Naive thymus-derived CD4-positive, alpha-beta T cell (primary cell): ENCODE results near the gene FER. TPM values are rescaled to one million over a fixed set of nuclear protein-coding genes. Genes with fewer than 3 reads are reported as not detected.

Experiments
- ATAC-seq: fragments of 150-1000 bp; cut with Tn5 transposase; 2 replicates; pipeline ENCODE4 v1.10.0; 2021; ENCODE audit warnings: mild to moderate bottlenecking, moderate library complexity
- CTCF ChIA-PET: fragments of 350-600 bp; sonication (Branson Sonifier 250); formaldehyde crosslinking; loops from one replicate; lab custom pipeline; 2021; ENCODE audit warnings: antibody characterized with exemption; lab: Charles Lee
- POLR2A ChIA-PET: fragments of 350-600 bp; sonication (Branson Sonifier 250); formaldehyde crosslinking; loops from one replicate; lab custom pipeline; 2021; ENCODE audit warnings: antibody characterized with exemption, inconsistent platforms; lab: Charles Lee
- DNase-seq, 9 donors: peaks; one replicate each; pipeline versions ENCODE4 v3.0.0 to v3.0.0-alpha.2; 2020 to 2022; ENCODE audit warnings: mixed read lengths in 1 of 9
- H3K27ac ChIP-seq: one replicate; pipeline ENCODE4 v1.7.0; 2013; ENCODE audit warnings: mild to moderate bottlenecking, low read depth, low read length, moderate library complexity
- H3K27me3 ChIP-seq, 2 donors: one replicate each; pipeline ENCODE4 v1.7.0; 2013; ENCODE audit warnings: low read length in 2 of 2, mild to moderate bottlenecking in 2 of 2, moderate library complexity in 2 of 2; ENCODE audit not compliant: control insufficient read depth in 2 of 2, insufficient read depth in 2 of 2
- H3K36me3 ChIP-seq, 3 experiments: 1 replicate in 2 of 3; 2 replicates in 1 of 3; pipeline ENCODE4 v1.7.0; 2013; ENCODE audit warnings: low read length in 3 of 3, mild to moderate bottlenecking in 3 of 3, moderate library complexity in 1 of 3; ENCODE audit not compliant: insufficient read depth in 3 of 3, control insufficient read depth in 2 of 3
- H3K4me1 ChIP-seq, 2 donors: one replicate each; pipeline ENCODE4 v1.7.0; 2013; ENCODE audit warnings: low read length in 2 of 2, mild to moderate bottlenecking in 2 of 2, moderate library complexity in 1 of 2; ENCODE audit not compliant: control insufficient read depth in 2 of 2, insufficient read depth in 2 of 2
- H3K4me3 ChIP-seq: 2 replicates; pipeline ENCODE4 v1.7.0; 2013; ENCODE audit warnings: mild to moderate bottlenecking, low read length
- H3K9me3 ChIP-seq, 3 experiments: 1 replicate in 2 of 3; 2 replicates in 1 of 3; pipeline ENCODE4 v1.7.0; 2013; ENCODE audit warnings: low read length in 3 of 3; ENCODE audit not compliant: control insufficient read depth in 2 of 3
- H3K27ac Mint-ChIP-seq, 9 donors: one replicate each; pipeline ENCODE4 v1.8.0; 2020 to 2022; ENCODE audit warnings: mixed read lengths in 9 of 9, mild to moderate bottlenecking in 8 of 9, moderate library complexity in 5 of 9, inconsistent platforms in 2 of 9
- H3K27me3 Mint-ChIP-seq, 5 donors: one replicate each; pipeline ENCODE4 v1.8.0; 2021 to 2022; ENCODE audit warnings: mixed read lengths in 5 of 5, mild to moderate bottlenecking in 1 of 5
- H3K36me3 Mint-ChIP-seq, 5 donors: one replicate each; pipeline ENCODE4 v1.8.0; 2020 to 2022; ENCODE audit warnings: mixed read lengths in 5 of 5, mild to moderate bottlenecking in 3 of 5, inconsistent platforms in 1 of 5
- H3K4me1 Mint-ChIP-seq, 7 donors: one replicate each; pipeline ENCODE4 v1.8.0; 2020 to 2022; ENCODE audit warnings: mixed read lengths in 7 of 7, mild to moderate bottlenecking in 3 of 7, inconsistent platforms in 1 of 7
- H3K4me3 Mint-ChIP-seq, 10 donors: one replicate each; pipeline ENCODE4 v1.8.0; 2020 to 2022; ENCODE audit warnings: mild to moderate bottlenecking in 10 of 10, mixed read lengths in 10 of 10, moderate library complexity in 6 of 10, inconsistent platforms in 2 of 10
- H3K9me3 Mint-ChIP-seq, 11 donors: one replicate each; pipeline ENCODE4 v1.8.0; 2020 to 2022; ENCODE audit warnings: mixed read lengths in 11 of 11, mild to moderate bottlenecking in 4 of 11, inconsistent platforms in 1 of 11, moderate library complexity in 1 of 11
- intact Hi-C, 2 donors: fragments of 100-400 bp; cut with micrococcal nuclease; formaldehyde crosslinking; loops; one replicate each; pipeline ENCODE4 v1.15.1; 2023
- polyA plus RNA-seq, 2 donors: library from polyadenylated mRNA; unstranded; fragments of 300-500 nt; fragmentation: Illumina TruSeq; gene quantifications; one replicate each; pipeline ENCODE4 v1.2.3, GENCODE V29; 2021
- total RNA-seq, 6 experiments: library from RNA in 5 of 6; stranded (reverse) in 5 of 6; gene quantifications; 1 replicate in 5 of 6; 2 replicates in 1 of 6; pipeline ENCODE4 v1.2.3 and lab custom pipeline; 2021 to 2026

Gene FER
- total and polyA plus RNA-seq, 7 experiments from 2014 or later: 2.7 to 17.6 (median 13.8) TPM

DNA sequence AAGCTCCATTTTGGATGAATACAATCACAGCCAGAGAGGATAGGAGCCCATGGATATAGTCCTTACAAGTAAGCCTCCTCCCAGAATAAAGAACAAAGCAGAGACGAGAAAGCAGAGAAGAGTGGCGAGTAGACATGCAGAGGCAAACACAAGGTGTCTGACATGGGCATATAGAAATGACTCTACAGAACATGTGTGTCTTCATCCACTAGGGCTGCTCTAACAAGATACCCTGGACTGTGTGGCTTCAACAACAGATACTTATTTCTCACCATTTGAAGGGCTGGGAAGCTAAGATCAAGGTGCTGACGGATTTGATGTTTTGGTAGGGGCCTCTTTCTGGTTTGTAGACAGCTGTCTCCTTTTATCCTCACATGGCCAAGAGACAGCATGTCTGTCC is 32.3 kb upstream of the FER start:
- no peak overlapping the region for H3K27ac Mint-ChIP-seq
- ATAC-seq (no peak), DNase-seq (no peak)
- ChIA-PET POLR2A (no interaction called here), CTCF (no interaction called here)
- H3K36me3 ChIP-seq: no peaks in the 10 kb centered on the region
- H3K36me3 Mint-ChIP-seq: no peaks in the 10 kb centered on the region
- H3K4me1 Mint-ChIP-seq: no peaks in the 10 kb centered on the region
- no peaks in the 10 kb centered on the region for H3K4me1 ChIP-seq
- H3K9me3 Mint-ChIP-seq: no peaks in the 10 kb centered on the region
- H3K27me3 Mint-ChIP-seq: peaks cover 12 to 35% (median 15%) of the 10 kb centered on the region in 5 donors
- H3K4me3 ChIP-seq: no peak overlapping the region
- H3K27me3 ChIP-seq: no peaks in the 10 kb centered on the region
- no peak overlapping the region for H3K4me3 Mint-ChIP-seq
- no peaks in the 10 kb centered on the region for H3K9me3 ChIP-seq
- no peak overlapping the region for H3K27ac ChIP-seq
- intact Hi-C loops: no loop called here

DNA sequence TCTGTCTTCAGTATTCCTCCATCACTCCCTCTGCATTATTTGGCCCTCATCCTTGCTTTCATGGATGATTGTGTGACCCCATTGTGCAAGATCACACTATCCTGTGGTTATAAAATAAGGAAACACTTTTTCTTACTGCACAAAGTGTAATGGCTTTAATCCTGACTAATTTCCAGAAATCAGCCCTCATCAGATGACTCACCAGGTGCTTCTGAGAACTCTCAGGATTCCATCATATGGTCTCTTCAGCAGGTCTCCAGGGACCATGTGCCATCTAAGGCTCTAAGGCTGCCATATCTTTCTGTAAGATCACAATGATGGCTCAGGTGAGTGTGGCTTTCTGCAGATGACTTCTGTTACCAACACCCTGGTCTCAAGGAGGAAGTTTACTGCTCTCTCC is 27.3 kb upstream of the FER start:
- no peak overlapping the region for H3K27ac Mint-ChIP-seq
- H3K4me3 ChIP-seq: no peak overlapping the region
- H3K9me3 Mint-ChIP-seq: no peaks in the 10 kb centered on the region
- POLR2A ChIA-PET: no interaction called here
- no peaks in the 10 kb centered on the region for H3K4me1 Mint-ChIP-seq
- no peaks in the 10 kb centered on the region for H3K36me3 Mint-ChIP-seq
- H3K27ac ChIP-seq: no peak overlapping the region
- intact Hi-C loops: no loop called here
- ATAC-seq (no peak), DNase-seq (no peak)
- CTCF ChIA-PET: no interaction called here
- H3K4me3 Mint-ChIP-seq: no peak overlapping the region
- H3K4me1 ChIP-seq: no peaks in the 10 kb centered on the region
- H3K9me3 ChIP-seq: no peaks in the 10 kb centered on the region
- H3K27me3 Mint-ChIP-seq: peaks cover 0 to 53% (median 6%) of the 10 kb centered on the region in 5 donors
- H3K27me3 ChIP-seq: peaks cover 0 to 2% of the 10 kb centered on the region in 2 donors
- H3K36me3 ChIP-seq: no peaks in the 10 kb centered on the region

DNA sequence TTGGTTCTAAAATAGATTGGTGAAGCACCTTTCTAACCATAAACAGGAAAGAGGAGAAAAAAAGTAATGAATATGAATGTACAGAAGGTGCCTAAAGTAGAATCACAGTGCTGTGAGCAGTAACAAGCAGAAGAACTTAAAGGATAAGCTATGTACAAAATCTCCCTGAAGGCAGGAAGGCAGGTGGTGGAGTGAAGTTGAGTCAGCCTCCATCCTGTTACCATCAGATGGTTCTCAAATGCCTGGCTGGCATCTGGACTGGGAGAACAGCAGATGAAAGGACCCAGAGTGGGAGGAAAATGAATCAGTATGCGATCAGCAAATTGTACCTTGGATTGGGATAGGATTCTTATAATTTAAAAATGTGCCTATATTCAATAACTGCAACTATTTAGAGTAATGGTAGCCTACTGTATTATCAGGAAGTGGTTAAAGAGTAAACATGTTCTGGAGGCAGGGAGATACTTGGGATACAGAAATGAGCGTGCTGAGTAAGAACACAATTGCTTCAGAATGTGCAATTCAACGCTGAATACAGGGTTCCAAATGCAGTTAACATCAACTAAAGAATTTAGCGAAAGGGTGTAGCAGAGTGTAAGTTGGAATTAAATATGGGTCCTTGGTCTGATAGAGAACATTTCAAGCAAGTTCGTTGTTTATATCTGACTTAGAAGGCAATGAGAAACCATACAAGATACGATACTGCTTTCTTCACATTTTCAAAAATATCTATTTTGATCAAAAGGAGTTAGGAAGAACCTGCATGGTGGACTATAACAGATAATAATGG is 21.1 kb upstream of the FER start:
- Mint-ChIP-seq H3K9me3 (peaks cover 0 to 4% (median 0%) of the 10 kb centered on the region in 11 donors), H3K27ac (peak overlapping the region in 3 of 9 donors; percentile 62 to 90 (median 81)), H3K36me3 (no peaks in the 10 kb centered on the region), H3K27me3 (peaks cover 11 to 73% (median 19%) of the 10 kb centered on the region in 5 donors), H3K4me1 (peaks cover 11 to 26% (median 20%) of the 10 kb centered on the region in 7 donors), H3K4me3 (peak overlapping the region; percentile 3 to 94 (median 87))
- ChIA-PET POLR2A (interaction anchor here (1.1 kb wide), 1 partner anchor 21 kb away, joined by 6 read pairs; the partner anchor contains the start of gene FER), CTCF (no interaction called here)
- Histone ChIP-seq H3K9me3 (no peaks in the 10 kb centered on the region), H3K27me3 (peaks cover 0 to 2% of the 10 kb centered on the region in 2 donors), H3K4me1 (peaks cover 6 to 8% of the 10 kb centered on the region in 2 donors), H3K27ac (no peak overlapping the region), H3K36me3 (no peaks in the 10 kb centered on the region), H3K4me3 (no peak overlapping the region)
- ATAC-seq (no peak), DNase-seq (no peak)
- intact Hi-C loops: loop anchor here in 1 of 2 donors (5.0 kb wide), 1 partner anchor 681 kb away; the partner anchor contains the start of gene PJA2

DNA sequence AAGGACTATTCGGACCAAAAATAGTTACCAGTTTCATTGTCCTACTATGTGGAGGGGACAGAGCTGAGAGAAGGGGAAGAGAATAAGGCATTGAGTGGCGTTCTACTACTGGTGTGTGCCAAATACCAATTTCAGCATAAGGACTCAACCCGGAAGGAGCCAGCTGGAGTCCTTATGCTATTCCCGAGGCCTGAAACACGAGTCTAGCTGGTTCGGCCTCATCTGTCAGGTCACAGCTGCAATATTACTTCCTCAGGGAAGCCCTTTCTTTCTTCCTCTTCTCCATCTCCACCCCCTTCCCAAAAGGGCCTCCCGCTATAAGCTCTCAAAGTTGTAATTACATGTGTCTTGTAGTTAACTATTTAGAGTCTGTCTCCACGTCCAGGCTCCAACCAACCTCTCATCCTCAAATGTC is 20.5 kb upstream of the FER start:
- Histone ChIP-seq H3K4me1 (peaks cover 6 to 8% of the 10 kb centered on the region in 2 donors), H3K27ac (no peak overlapping the region), H3K36me3 (no peaks in the 10 kb centered on the region), H3K4me3 (peak overlapping the region; percentile 79), H3K9me3 (no peaks in the 10 kb centered on the region), H3K27me3 (peaks cover 0 to 2% of the 10 kb centered on the region in 2 donors)
- Mint-ChIP-seq H3K27ac (peak overlapping the region in 8 of 9 donors; percentile 29 to 90 (median 66)), H3K4me1 (peaks cover 11 to 26% (median 20%) of the 10 kb centered on the region in 7 donors), H3K4me3 (peak overlapping the region; percentile 62 to 94 (median 87)), H3K27me3 (peaks cover 10 to 68% (median 19%) of the 10 kb centered on the region in 5 donors), H3K36me3 (no peaks in the 10 kb centered on the region), H3K9me3 (peaks cover 0 to 4% (median 0%) of the 10 kb centered on the region in 11 donors)
- DNase-seq: no peak
- intact Hi-C loops: loop anchor here in 1 of 2 donors (5.0 kb wide), 1 partner anchor 680 kb away; the partner anchor contains the start of gene PJA2
- POLR2A ChIA-PET: interaction anchor here (1.1 kb wide), 2 partner anchors 10 to 21 kb away, joined by 4 to 6 read pairs; partner anchors contain the start of gene FER
- no peak for ATAC-seq
- CTCF ChIA-PET: no interaction called here

DNA sequence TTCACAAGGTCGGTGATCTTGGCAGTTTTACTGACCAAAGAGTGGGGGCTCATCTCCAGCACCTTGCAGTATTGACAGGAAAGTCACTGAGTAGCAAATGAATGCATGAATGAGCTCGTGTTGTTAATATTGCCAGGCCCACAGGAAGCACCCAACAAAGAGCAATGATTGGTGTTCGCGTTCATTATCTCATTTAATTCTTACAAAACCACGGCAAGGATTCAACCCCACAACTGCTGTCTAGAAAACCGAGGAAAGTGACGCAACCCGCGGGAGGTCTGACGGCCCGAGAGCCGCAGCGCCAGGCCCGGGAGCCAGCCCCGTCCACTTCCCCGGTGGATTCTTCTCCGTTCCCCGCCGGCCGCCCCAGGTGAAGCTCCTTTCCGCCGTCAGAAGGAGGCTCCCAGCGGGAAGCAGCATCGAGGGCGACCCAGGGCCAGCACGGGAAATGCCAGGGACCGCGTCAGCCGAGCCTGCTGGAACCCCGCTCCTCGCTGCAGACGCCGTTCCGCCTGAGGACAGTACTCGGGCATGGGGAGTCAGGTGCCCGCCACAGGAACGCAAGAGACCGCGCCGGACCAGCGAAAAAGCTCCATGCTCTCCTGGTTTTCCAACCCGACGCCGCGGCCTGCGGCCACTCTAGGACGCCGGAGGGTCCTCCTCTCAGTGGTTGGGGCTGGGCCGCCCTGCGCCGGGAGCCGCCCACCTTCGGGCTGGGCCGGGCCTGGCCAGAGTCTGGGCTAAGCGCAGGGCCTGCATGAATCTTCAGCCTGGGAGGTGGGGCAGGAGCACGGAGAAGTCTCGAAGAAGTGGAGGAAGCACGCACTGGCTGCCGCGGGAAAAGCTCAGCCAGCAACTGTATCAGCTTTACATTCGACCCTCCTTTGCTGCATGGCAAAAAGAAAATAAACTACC is 19.8 kb upstream of the FER start:
- ChIA-PET POLR2A (interaction anchor here (0.6 to 1.1 kb wide), 5 partner anchors 10 to 678 kb away, joined by 3 to 6 read pairs (median 4); partner anchors contain the start of genes FBXL17 and FER), CTCF (interaction anchor here (0.7 kb wide), 1 partner anchor 621 kb away, joined by 3 read pairs; no protein-coding TSS in a partner anchor)
- H3K36me3 Mint-ChIP-seq: no peaks in the 10 kb centered on the region
- H3K27ac Mint-ChIP-seq: peak overlapping the region; percentile 10 to 92 (median 70)
- peak; percentile 86 for ATAC-seq
- intact Hi-C loops: loop anchor here (1.0 to 5.0 kb wide), 4 partner anchors 20 to 682 kb away; partner anchors contain the start of gene PJA2 (in 1 of the 2)
- Histone ChIP-seq H3K9me3 (no peaks in the 10 kb centered on the region), H3K27ac (peak overlapping the region; percentile 60), H3K4me1 (peaks cover 6 to 8% of the 10 kb centered on the region in 2 donors), H3K27me3 (peaks cover 0 to 2% of the 10 kb centered on the region in 2 donors), H3K36me3 (no peaks in the 10 kb centered on the region), H3K4me3 (peak overlapping the region; percentile 79)
- H3K27me3 Mint-ChIP-seq: peaks cover 16 to 73% (median 22%) of the 10 kb centered on the region in 5 donors
- H3K4me1 Mint-ChIP-seq: peaks cover 11 to 26% (median 20%) of the 10 kb centered on the region in 7 donors
- peak; percentile 16 to 47 (median 30) for DNase-seq
- peak overlapping the region; percentile 62 to 94 (median 87) for H3K4me3 Mint-ChIP-seq
- H3K9me3 Mint-ChIP-seq: peaks cover 0 to 4% (median 0%) of the 10 kb centered on the region in 11 donors
